Activated T-helper 1 cell treated with anti-CD3 and anti-CD28 coated beads, Interleukin-12 subunit alpha, Interleukin-12 subunit beta, Interleukin-2, Interleukin-4 antibody, amounts not matched to agents 30 ng/mL and 10 ng/mL and 1 ng/mL, durations not matched to agents 14 hours and 24 hours and 36 hours (primary cell): ENCODE measurements around the gene TGM2. TPM values are rescaled to one million over a fixed set of nuclear protein-coding genes. Genes with fewer than 3 reads are reported as not detected.
"Not testable (repeated sequence)": the region's sequence is repeated elsewhere in the genome, so short reads cannot be mapped to it uniquely, and the experiment has no call there.

Source experiments
- DNase-seq: peaks from one replicate; pipeline ENCODE4 v3.0.0; 2021; ENCODE audit warnings: low spot score
- H3K27ac Mint-ChIP-seq: one replicate; pipeline ENCODE4 v1.8.0; 2021; ENCODE audit warnings: mild to moderate bottlenecking, mixed read lengths
- H3K27me3 Mint-ChIP-seq: one replicate; pipeline ENCODE4 v1.8.0; 2022; ENCODE audit warnings: mild to moderate bottlenecking, moderate library complexity, mixed read lengths; ENCODE audit not compliant: insufficient read depth
- H3K36me3 Mint-ChIP-seq: one replicate; pipeline ENCODE4 v1.8.0; 2021; ENCODE audit warnings: low read depth, mixed read lengths
- H3K4me1 Mint-ChIP-seq: one replicate; pipeline ENCODE4 v1.8.0; 2021; ENCODE audit warnings: low read depth, mixed read lengths
- H3K4me3 Mint-ChIP-seq: one replicate; pipeline ENCODE4 v1.8.0; 2021; ENCODE audit warnings: mild to moderate bottlenecking, moderate library complexity, mixed read lengths
- H3K9me3 Mint-ChIP-seq: one replicate; pipeline ENCODE4 v1.8.0; 2021; ENCODE audit warnings: mixed read lengths
- intact Hi-C: fragments of 100-400 bp; cut with micrococcal nuclease; formaldehyde crosslinking; loops from one replicate; pipeline ENCODE4 v1.15.1; 2024
- total RNA-seq: library from RNA; stranded (reverse); gene quantifications from 2 replicates; pipeline ENCODE4 v1.2.3, GENCODE V29; 2022

Gene TGM2
- total RNA-seq, 1 donor from 2014 or later = not detected

DNA sequence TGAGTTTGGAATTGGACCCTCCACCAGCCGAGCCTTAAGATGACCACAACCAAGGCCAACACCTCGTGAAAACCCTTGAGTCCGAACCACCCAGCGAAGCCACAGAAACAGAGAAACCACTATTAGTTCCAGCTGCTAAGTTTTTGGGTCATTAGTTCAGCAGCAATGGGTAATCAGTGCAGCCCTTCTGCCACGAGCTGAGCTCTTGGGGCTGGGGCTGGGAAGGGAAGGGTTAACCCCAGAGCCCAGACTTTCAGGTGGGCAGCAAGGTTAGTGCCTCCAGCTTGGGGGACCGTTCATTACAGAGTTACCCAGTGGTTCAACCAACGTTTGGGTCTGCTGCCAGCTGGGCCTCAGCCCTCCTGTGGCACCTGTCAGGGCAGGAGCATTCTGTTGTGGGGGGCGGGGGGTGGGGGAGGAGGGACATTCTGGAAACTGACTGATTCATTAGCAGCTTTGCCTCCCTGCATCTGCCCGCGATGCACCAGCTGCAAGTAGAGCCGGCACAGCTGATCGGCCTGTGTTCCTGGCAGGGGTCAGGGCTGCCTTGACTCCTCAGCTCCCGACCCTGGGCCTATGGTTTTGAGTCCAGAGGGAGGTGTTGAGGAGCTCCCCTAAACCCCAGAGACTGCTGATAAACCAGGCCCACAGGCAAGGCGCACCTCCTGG, 52.7 kb downstream of the TGM2 start:
- Mint-ChIP-seq H3K4me3 (no peak overlapping the region), H3K27ac (no peak overlapping the region), H3K27me3 (peaks cover 2% of the 10 kb centered on the region), H3K4me1 (peaks cover 11% of the 10 kb centered on the region), H3K36me3 (no peaks in the 10 kb centered on the region), H3K9me3 (no peaks in the 10 kb centered on the region)
- no peak for DNase-seq
- intact Hi-C loops = no loop called here

GRCh38 chr20:38111366-38112232, 53.5 kb downstream of the TGM2 start:
- H3K27ac Mint-ChIP-seq = no peak overlapping the region
- H3K27me3 Mint-ChIP-seq = peaks cover 2% of the 10 kb centered on the region
- H3K4me3 Mint-ChIP-seq = no peak overlapping the region
- H3K36me3 Mint-ChIP-seq = no peaks in the 10 kb centered on the region
- H3K4me1 Mint-ChIP-seq = peaks cover 11% of the 10 kb centered on the region
- DNase-seq = no peak
- H3K9me3 Mint-ChIP-seq = no peaks in the 10 kb centered on the region
- intact Hi-C loops = no loop called here

DNA sequence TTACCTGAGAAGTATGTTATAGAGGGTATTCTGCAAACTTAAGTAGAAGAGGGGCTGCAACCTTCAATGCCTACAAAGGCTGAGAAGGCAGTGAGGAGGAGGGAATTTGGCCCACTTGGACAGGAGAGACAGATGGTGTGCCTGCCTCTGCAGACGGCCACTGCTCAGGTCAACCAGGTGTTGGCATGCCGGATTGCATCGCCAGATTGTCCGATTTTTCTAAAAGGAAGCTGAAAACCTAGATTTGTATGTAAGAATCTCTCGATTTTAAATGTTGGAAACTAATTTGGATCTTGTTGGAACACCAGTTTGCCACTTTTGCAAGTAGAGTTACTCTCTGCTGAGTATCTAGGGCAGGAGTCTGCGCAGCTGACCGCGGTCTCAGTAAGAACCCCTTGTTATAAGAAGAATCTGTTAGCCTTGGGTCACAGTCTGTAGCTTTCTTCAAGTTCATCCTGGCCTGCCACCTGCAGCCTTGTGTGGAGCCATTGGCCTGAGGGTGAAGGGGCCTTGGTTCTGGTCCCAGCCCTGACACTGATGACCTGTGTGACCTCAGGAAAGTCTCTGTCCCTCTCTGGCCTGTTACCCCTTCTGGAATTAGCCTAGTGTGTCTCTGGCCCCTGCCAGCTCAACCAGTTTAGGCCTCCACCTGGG, 54.4 kb downstream of the TGM2 start:
- intact Hi-C loops = no loop called here
- H3K4me1 Mint-ChIP-seq = peaks cover 11% of the 10 kb centered on the region
- no peak for DNase-seq
- H3K9me3 Mint-ChIP-seq = no peaks in the 10 kb centered on the region
- peaks cover 4% of the 10 kb centered on the region for H3K27me3 Mint-ChIP-seq
- H3K27ac Mint-ChIP-seq = no peak overlapping the region
- no peaks in the 10 kb centered on the region for H3K36me3 Mint-ChIP-seq
- no peak overlapping the region for H3K4me3 Mint-ChIP-seq

GRCh38 chr20:38109591-38110524, 55.2 kb downstream of the TGM2 start:
- Mint-ChIP-seq H3K4me1 (peaks cover 11% of the 10 kb centered on the region), H3K4me3 (no peak overlapping the region), H3K27me3 (peaks cover 7% of the 10 kb centered on the region), H3K27ac (no peak overlapping the region), H3K9me3 (no peaks in the 10 kb centered on the region), H3K36me3 (no peaks in the 10 kb centered on the region)
- DNase-seq = no peak
- intact Hi-C loops = no loop called here

- Mint-ChIP-seq H3K9me3 (no peaks in the 10 kb centered on the region), H3K4me3 (no peak overlapping the region), H3K36me3 (no peaks in the 10 kb centered on the region), H3K4me1 (peaks cover 9% of the 10 kb centered on the region), H3K27ac (no peak overlapping the region), H3K27me3 (peaks cover 6% of the 10 kb centered on the region)
- no peak for DNase-seq
- intact Hi-C loops = no loop called here
These were observed 56.0 kb downstream of the TGM2 start for GRCh38 chr20:38108986-38109541.

DNA sequence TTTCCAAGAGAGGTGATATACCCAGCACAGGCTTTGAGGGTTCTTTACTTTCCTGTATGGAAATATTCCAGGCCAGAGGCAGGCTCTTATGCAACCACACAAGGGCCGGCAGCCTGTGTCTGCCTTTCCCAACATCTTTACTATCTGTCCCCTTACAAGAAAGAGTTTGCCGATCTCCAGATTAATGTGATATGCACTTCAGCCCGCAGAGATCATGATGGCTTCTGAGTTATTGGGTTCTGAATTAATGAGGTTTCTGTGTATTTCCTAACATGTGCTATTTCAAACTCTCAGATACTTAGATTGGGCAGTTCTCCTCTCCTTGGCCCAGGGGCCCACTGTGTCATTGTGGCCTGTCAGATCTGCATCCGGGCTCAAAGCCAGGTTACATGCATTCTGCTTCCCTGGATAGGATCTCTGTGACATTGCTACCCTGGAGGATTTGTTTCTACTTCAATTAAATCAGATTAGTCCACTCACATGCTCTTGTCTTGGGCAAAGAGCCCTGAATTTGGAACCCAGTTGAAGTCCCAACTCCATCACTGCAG, 56.6 kb downstream of the TGM2 start:
- intact Hi-C loops = no loop called here
- Mint-ChIP-seq H3K4me3 (no peak overlapping the region), H3K4me1 (peaks cover 4% of the 10 kb centered on the region), H3K27me3 (peaks cover 5% of the 10 kb centered on the region), H3K27ac (no peak overlapping the region), H3K9me3 (no peaks in the 10 kb centered on the region), H3K36me3 (no peaks in the 10 kb centered on the region)
- DNase-seq = no peak

- intact Hi-C loops, H3K27ac Mint-ChIP-seq, H3K9me3 Mint-ChIP-seq, H3K36me3 Mint-ChIP-seq, DNase-seq, H3K4me3 Mint-ChIP-seq, H3K27me3 Mint-ChIP-seq, H3K4me1 Mint-ChIP-seq: not testable (repeated sequence)
These were observed 57.2 kb downstream of the TGM2 start for GRCh38 chr20:38107916-38108315.

DNA sequence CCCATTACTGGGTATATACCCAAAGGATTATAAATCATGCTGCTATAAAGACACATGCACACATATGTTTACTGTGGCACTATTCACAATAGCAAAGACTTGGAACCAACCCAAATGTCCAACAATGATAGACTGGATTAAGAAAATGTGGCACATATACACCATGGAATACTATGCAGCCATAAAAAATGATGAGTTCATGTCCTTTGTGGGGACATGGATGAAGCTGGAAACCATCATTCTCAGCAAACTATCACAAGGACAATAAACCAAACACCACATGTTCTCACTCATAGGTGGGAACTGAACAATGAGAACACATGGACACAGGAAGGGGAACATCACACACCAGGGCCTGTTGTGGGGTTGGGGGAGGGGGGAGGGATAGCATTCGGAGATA, 57.7 kb downstream of the TGM2 start:
- H3K4me1 Mint-ChIP-seq, intact Hi-C loops, H3K27me3 Mint-ChIP-seq, DNase-seq, H3K9me3 Mint-ChIP-seq, H3K27ac Mint-ChIP-seq, H3K36me3 Mint-ChIP-seq, H3K4me3 Mint-ChIP-seq: not testable (repeated sequence)

DNA sequence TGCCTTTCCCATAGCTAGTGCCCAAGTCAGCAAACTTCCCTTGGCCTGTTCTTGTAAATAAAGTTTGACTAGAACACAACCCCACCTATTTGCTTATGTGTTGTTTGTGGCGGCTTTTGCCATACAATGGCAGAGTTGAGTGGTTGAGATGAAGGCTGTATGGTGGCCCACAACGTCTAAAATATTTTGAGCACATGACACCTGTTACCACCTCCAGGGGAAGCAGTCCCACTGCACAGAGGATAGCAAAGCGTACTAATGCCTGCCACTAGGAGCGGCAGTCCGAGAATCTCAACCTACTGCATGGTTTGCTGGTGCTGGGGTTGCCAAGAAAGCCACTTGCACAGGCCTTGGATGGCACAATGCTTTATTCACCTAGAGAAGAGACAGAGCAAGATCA, 58.6 kb downstream of the TGM2 start:
- Mint-ChIP-seq H3K4me1 (no peaks in the 10 kb centered on the region), H3K27me3 (peaks cover 5% of the 10 kb centered on the region), H3K9me3 (no peaks in the 10 kb centered on the region), H3K4me3 (no peak overlapping the region), H3K27ac (no peak overlapping the region), H3K36me3 (no peaks in the 10 kb centered on the region)
- DNase-seq = no peak
- intact Hi-C loops = no loop called here

DNA sequence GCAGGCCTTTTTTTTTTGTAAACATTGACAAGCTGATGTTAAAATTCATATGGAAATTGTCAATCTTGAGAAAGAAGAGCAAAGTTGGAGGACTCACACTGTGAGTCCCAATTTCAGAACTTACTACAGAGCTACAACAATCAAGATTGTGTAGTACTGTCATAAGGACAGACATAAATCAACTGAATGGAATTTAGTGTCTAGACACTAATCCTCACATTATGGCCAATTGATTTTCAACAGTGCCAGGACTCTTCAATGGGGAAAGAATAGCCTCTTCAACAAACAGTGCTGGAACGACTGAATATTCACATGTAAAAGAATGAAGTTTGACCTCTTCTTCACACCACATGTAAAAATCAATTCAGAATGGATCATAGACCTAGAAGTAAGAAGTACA, 60.8 kb downstream of the TGM2 start:
- no peaks in the 10 kb centered on the region for H3K4me1 Mint-ChIP-seq
- no peaks in the 10 kb centered on the region for H3K9me3 Mint-ChIP-seq

GRCh38 chr20:38102206-38102605, 62.9 kb downstream of the TGM2 start:
- H3K9me3 Mint-ChIP-seq, DNase-seq, H3K4me3 Mint-ChIP-seq, H3K4me1 Mint-ChIP-seq, H3K36me3 Mint-ChIP-seq, intact Hi-C loops, H3K27ac Mint-ChIP-seq, H3K27me3 Mint-ChIP-seq: not testable (repeated sequence)

More for the DNA sequence above, 60.8 kb downstream of the TGM2 start:
- intact Hi-C loops = no loop called here
- Mint-ChIP-seq H3K27me3 (peaks cover 5% of the 10 kb centered on the region), H3K4me3 (no peak overlapping the region), H3K36me3 (no peaks in the 10 kb centered on the region), H3K27ac (no peak overlapping the region)
- no peak for DNase-seq

- peaks cover 5% of the 10 kb centered on the region for H3K36me3 Mint-ChIP-seq
- no peak overlapping the region for H3K27ac Mint-ChIP-seq
- H3K27me3 Mint-ChIP-seq = no peaks in the 10 kb centered on the region
- H3K4me1 Mint-ChIP-seq = peaks cover 15% of the 10 kb centered on the region
- no peak overlapping the region for H3K4me3 Mint-ChIP-seq
- intact Hi-C loops = no loop called here
- H3K9me3 Mint-ChIP-seq = no peaks in the 10 kb centered on the region
- no peak for DNase-seq
These were observed 66.1 kb downstream of the TGM2 start for GRCh38 chr20:38098952-38099351.
